GM12878 (cell line): ENCODE results near the gene CHURC1. TPM values are rescaled to one million over a fixed set of nuclear protein-coding genes. Genes with fewer than 3 reads are reported as not detected.

ENCODE experiments used
- ATAC-seq: fragments of 200-7000 bp; cut with Tn5 transposase; 3 replicates; pipeline ENCODE4 v1.9.1; 2020; ENCODE audit warnings: mild to moderate bottlenecking, moderate library complexity
- BruUV-seq: library from RNA; stranded (reverse); fragments of 400-500 nt; replicated peaks from 2 replicates; lab custom pipeline; 2021; lab: Mats Ljungman, UMichigan
- CTCF ChIA-PET: fragments of 300-600 bp; sonication (Branson Sonifier 250); formaldehyde crosslinking; extraction: SDS; loops from one replicate; lab custom pipeline; 2021; ENCODE audit warnings: inconsistent platforms; lab: Yijun Ruan, JAX
- POLR2A ChIA-PET: fragments of 350-600 bp; formaldehyde crosslinking; extraction: SDS; loops from one replicate; lab custom pipeline; 2021; ENCODE audit warnings: inconsistent platforms; lab: Charles Lee
- RAD21 ChIA-PET: fragments of 300-600 bp; sonication (Branson Sonifier 250); formaldehyde crosslinking; loops from one replicate; lab custom pipeline; 2023; ENCODE audit warnings: antibody characterized with exemption; ENCODE audit not compliant: unreplicated experiment; lab: Charles Lee
- SMC1A ChIA-PET: fragments of 300-600 bp; sonication (Branson Sonifier 250); formaldehyde crosslinking; loops from one replicate; lab custom pipeline; 2023; ENCODE audit not compliant: unreplicated experiment, uncharacterized antibody; lab: Charles Lee
- DNase-seq: peaks from one replicate; pipeline ENCODE4 v3.0.0-alpha.2; 2011; ENCODE audit warnings: low read depth, low spot score
- FAIRE-seq: peaks from 3 replicates; lab custom pipeline; 2011; peaks lifted over from hg19 to GRCh38; lab: Jason Lieb, UNC
- H2AFZ ChIP-seq: 2 replicates; pipeline ENCODE4 v1.6.0; 2011; ENCODE audit warnings: low read depth, low read length, control low read depth; ENCODE audit not compliant: control insufficient read depth
- H3K27ac ChIP-seq: 2 replicates; pipeline ENCODE4 v1.5.1; 2011; ENCODE audit warnings: control low read depth; ENCODE audit not compliant: control insufficient read depth, insufficient read depth
- H3K27me3 ChIP-seq, 2 experiments: replicated peaks in 1 of 2; 2 replicates each; pipeline versions ENCODE4 v1.6.0 to v1.6.1; 2011; ENCODE audit warnings: low read length in 1 of 2; ENCODE audit not compliant: control insufficient read depth in 2 of 2, insufficient read depth in 2 of 2
- H3K36me3 ChIP-seq, 2 experiments: 2 replicates each; pipeline ENCODE4 v1.5.1; 2011; ENCODE audit warnings: low read length in 1 of 2; ENCODE audit not compliant: control insufficient read depth in 2 of 2, insufficient read depth in 2 of 2
- H3K4me1 ChIP-seq: 2 replicates; pipeline ENCODE4 v1.6.1; 2011; ENCODE audit warnings: mild to moderate bottlenecking, low read length, moderate library complexity, mixed read lengths; ENCODE audit not compliant: control insufficient read depth, insufficient read depth
- H3K4me2 ChIP-seq: 2 replicates; pipeline ENCODE4 v1.6.0; 2011; ENCODE audit warnings: control low read depth; ENCODE audit not compliant: control insufficient read depth, insufficient read depth
- H3K4me3 ChIP-seq: fragments of 200-600 bp; sonication (generic); 2 replicates; pipeline ENCODE4 v1.5.1; 2016
- H3K79me2 ChIP-seq: 2 replicates; pipeline ENCODE4 v1.6.0; 2011; ENCODE audit warnings: low read length; ENCODE audit not compliant: control insufficient read depth, insufficient read depth
- H3K9ac ChIP-seq: 2 replicates; pipeline ENCODE4 v1.8.0; 2011; ENCODE audit warnings: low read length, control low read depth, mixed read lengths; ENCODE audit not compliant: control insufficient read depth, insufficient read depth
- H3K9me3 ChIP-seq: replicated peaks from 3 replicates; pipeline ENCODE4 v1.5.1; 2011; ENCODE audit warnings: mild to moderate bottlenecking, low read length; ENCODE audit not compliant: control insufficient read depth, insufficient read depth
- H4K20me1 ChIP-seq: 2 replicates; pipeline ENCODE4 v1.6.0; 2011; ENCODE audit not compliant: control insufficient read depth, insufficient read depth
- EED ChIP-seq: sonication (generic); IDR thresholded peaks from 2 replicates; pipeline ENCODE4 v1.6.1; 2016; ENCODE audit warnings: antibody characterized with exemption, low read depth
- HCFC1 ChIP-seq: fragments of 150-350 bp; IDR thresholded peaks from 2 replicates; pipeline ENCODE4 v1.6.1; 2014; ENCODE audit warnings: low read length
- IKZF1 ChIP-seq: fragments of 450-650 bp; conservative IDR thresholded peaks from 2 replicates; pipeline ENCODE4 v1.6.1; 2017; ENCODE audit warnings: antibody characterized with exemption, mild to moderate bottlenecking
- POLR2A ChIP-seq: IDR thresholded peaks from 2 replicates; pipeline ENCODE4 v1.6.1; 2011; ENCODE audit warnings: low read depth, mild to moderate bottlenecking, low read length
- RELA ChIP-seq: fragments of 450-650 bp; IDR thresholded peaks from 2 replicates; pipeline ENCODE4 v1.8.0; 2014; ENCODE audit warnings: borderline replicate concordance; ENCODE audit not compliant: partially characterized antibody
- SIN3A ChIP-seq: IDR thresholded peaks from 2 replicates; pipeline ENCODE4 v1.6.1; 2012; ENCODE audit warnings: low read depth, low read length, improper control_type of control experiment
- TCF7 ChIP-seq: IDR thresholded peaks from 2 replicates; pipeline ENCODE4 v1.6.1; 2014; ENCODE audit warnings: antibody characterized with exemption, borderline replicate concordance
- ZNF207 ChIP-seq: fragments of 450-650 bp; IDR thresholded peaks from 2 replicates; pipeline ENCODE4 v1.6.1; 2014; ENCODE audit warnings: antibody characterized with exemption, mild to moderate bottlenecking, borderline replicate concordance
- ZNF384 ChIP-seq: IDR thresholded peaks from 2 replicates; pipeline ENCODE4 v1.6.1; 2012; ENCODE audit warnings: low read depth, mild to moderate bottlenecking, low read length, improper control_type of control experiment, borderline replicate concordance
- WGBS: methylation state at CpG from one replicate; pipeline ENCODE4 v1.1.6; 2016; ENCODE audit warnings: low lambda C conversion rate; ENCODE audit not compliant: insufficient replicate concordance, insufficient coverage; ENCODE audit errors: missing lambda C conversion rate; 5-methylcytosine and 5-hydroxymethylcytosine counted together
- in situ Hi-C: fragments of 300-500 bp; cut with MboI; formaldehyde crosslinking; loops from 9 replicates; pipeline ENCODE4 v1.14.3; 2018; ENCODE audit warnings: mixed read lengths
- intact Hi-C: fragments of 100-400 bp; cut with micrococcal nuclease; formaldehyde crosslinking; loops from one replicate; pipeline ENCODE4 v1.14.2; 2022; ENCODE audit not compliant: unreplicated experiment
- polyA plus RNA-seq, 11 experiments: library from polyadenylated mRNA; depleted of rRNA in 4 of 11; unstranded in 6 of 11; stranded (reverse) in 5 of 11; fragments of >200 nt; fragmentation: Nextera tagmentation in 4 of 11; fragmentation: Illumina TruSeq in 1 of 11; extraction: Ambion mirVana in 4 of 11; extraction: Trizol in 1 of 11; gene quantifications; 1 replicate in 1 of 11; 2 replicates in 10 of 11; pipeline versions ENCODE4 v1.2.1 to v1.2.3, GENCODE V29; 2011 to 2016; ENCODE audit warnings: inconsistent platforms in 2 of 11, missing spikeins in 2 of 11, low read depth in 1 of 11
- total RNA-seq, 4 experiments: library from RNA; depleted of rRNA in 3 of 4; stranded (reverse); fragments of >200 nt in 3 of 4; fragmentation: Illumina TruSeq in 1 of 4; extraction: Trizol in 1 of 4; gene quantifications; 2 replicates each; pipeline versions ENCODE4 v1.2.1 to v1.2.3, GENCODE V29; 2013 to 2021

CHURC1 gene
- total and polyA plus RNA-seq, 10 of the 15 experiments (the other 5 are each of a cell fraction or from before 2014, with no cell fraction given): 41.0 to 421 (median 140) TPM

- TF ChIP-seq SIN3A (no peak), IKZF1 (no peak), TCF7 (no peak)
- TF ChIP-seq, all 136 proteins: peak for 0
Observed at GRCh38 chr14:64944861-64945260, 30.6 kb downstream of the CHURC1 start (continued).

- TF ChIP-seq ZNF207 (no peak), HCFC1 (no peak), RELA (no peak), POLR2A (no peak), EED (no peak), ZNF384 (no peak)
- CTCF ChIA-PET: interaction anchor here (2.3 kb wide), 1 partner anchor 7 kb away, joined by 6 read pairs; no protein-coding TSS in a partner anchor
Observed at GRCh38 chr14:64945431-64946178, 31.4 kb downstream of the CHURC1 start.

More at GRCh38 chr14:64945431-64946178, 31.4 kb downstream of the CHURC1 start:
- intact Hi-C loops: no loop called here
- H3K4me2 ChIP-seq: no peak overlapping the region
- H3K9me3 ChIP-seq: no peaks in the 10 kb centered on the region
- no peak for ATAC-seq
- H3K27ac ChIP-seq: no peak overlapping the region
- BruUV-seq: no TSS peak
- peaks cover 0 to 4% of the 10 kb centered on the region in 2 experiments; a peak in 2 of 4 replicates for H3K36me3 ChIP-seq
- H4K20me1 ChIP-seq: no peaks in the 10 kb centered on the region
- H2AFZ ChIP-seq: no peak overlapping the region
- FAIRE-seq: no peak
- POLR2A ChIA-PET: no interaction called here
- no peak for DNase-seq
- no peak overlapping the region for H3K4me3 ChIP-seq
- no peak overlapping the region for H3K9ac ChIP-seq
- H3K27me3 ChIP-seq: no peaks in the 10 kb centered on the region
- no peaks in the 10 kb centered on the region for H3K4me1 ChIP-seq
- in situ Hi-C loops: no loop called here
- RAD21 ChIA-PET: no interaction called here
- 97% methylated on average over 12 of the region's 12 CpGs for WGBS
- SMC1A ChIA-PET: no interaction called here
- H3K79me2 ChIP-seq: no peaks in the 10 kb centered on the region
